ENCODE data around the gene UPF1.
A peak's percentile ranks its signal among the peaks of the same experiment; 100 is the strongest.

The UPF1 gene

DNA sequence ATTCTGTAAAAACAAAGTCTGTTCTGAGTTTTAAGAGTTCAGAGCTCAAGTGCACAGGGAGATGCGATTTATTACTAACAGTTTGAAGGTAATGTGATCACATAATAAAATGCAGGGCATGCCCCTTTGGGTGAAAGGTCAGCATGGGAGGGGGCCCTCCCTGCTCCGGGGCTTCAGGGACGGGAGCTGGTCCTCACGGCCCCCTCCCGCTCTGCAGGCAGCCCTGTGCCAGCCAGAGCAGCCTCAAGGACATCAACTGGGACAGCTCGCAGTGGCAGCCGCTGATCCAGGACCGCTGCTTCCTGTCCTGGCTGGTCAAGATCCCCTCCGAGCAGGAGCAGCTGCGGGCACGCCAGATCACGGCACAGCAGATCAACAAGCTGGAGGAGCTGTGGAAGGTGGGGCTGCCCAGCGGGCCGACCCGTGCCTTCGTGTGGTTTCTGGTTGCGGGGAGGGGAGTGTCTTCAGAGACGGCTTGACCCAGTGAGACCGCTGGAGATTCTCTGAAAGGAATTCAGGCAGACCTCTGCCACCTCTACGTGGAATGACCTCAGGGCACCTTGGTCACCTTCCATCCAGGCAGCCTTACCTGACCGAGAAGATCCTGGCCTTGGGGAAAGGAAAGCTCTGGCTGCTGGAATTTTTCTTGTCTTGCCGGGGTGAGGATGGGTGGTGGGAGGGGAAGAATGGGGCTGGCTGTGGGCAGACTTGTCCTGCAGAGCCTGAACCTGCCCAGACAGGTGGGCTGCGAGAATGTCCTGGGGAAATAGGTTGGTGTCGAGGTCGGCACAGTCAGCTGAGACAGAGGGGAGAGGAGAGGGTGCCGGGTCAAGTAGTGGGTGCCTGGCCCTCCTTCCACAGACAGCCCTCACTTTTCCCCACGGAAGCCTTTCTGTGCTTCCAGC is 19.0 kb downstream of the UPF1 start:
- in situ Hi-C loops (cut with HindIII; ENCODE audit: low pct_ligation_motif_present, low pct_unique_long_range_greater_than_20kb, low sequenced_read_pairs) = no loop called here

GRCh38 chr19:18851673-18852325 is 20.0 kb downstream of the UPF1 start:
- DNase-seq = no peak
- in situ Hi-C loops (cut with HindIII; ENCODE audit: low pct_ligation_motif_present, low pct_unique_long_range_greater_than_20kb, low sequenced_read_pairs) = no loop called here

More for the DNA sequence above, 19.0 kb downstream of the UPF1 start:
- DNase-seq = no peak

GRCh38 chr19:18852648-18853047 is 20.9 kb downstream of the UPF1 start:
- in situ Hi-C loops (cut with HindIII; ENCODE audit: low pct_ligation_motif_present, low pct_unique_long_range_greater_than_20kb, low sequenced_read_pairs) = no loop called here
- no peak for DNase-seq

- in situ Hi-C loops (cut with HindIII; ENCODE audit: low pct_ligation_motif_present, low pct_unique_long_range_greater_than_20kb, low sequenced_read_pairs) = no loop called here
- no peak for DNase-seq
Observed at GRCh38 chr19:18853755-18854427, 22.1 kb downstream of the UPF1 start.

DNA sequence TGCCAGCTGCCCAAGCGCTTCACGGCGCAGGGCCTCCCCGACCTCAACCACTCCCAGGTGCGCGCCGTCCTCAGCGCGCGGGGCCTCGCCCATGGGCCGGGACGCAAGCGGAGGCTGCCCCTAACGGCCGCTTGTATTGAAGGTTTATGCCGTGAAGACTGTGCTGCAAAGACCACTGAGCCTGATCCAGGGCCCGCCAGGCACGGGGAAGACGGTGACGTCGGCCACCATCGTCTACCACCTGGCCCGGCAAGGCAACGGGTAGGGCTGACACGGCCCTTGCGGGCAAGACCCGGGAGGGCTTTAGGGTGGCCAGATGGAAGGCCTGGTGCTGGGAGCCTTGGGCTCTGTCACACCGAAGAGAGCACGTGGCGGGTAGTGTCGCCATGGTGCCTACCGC is 23.2 kb downstream of the UPF1 start:
- no peak for DNase-seq

DNA sequence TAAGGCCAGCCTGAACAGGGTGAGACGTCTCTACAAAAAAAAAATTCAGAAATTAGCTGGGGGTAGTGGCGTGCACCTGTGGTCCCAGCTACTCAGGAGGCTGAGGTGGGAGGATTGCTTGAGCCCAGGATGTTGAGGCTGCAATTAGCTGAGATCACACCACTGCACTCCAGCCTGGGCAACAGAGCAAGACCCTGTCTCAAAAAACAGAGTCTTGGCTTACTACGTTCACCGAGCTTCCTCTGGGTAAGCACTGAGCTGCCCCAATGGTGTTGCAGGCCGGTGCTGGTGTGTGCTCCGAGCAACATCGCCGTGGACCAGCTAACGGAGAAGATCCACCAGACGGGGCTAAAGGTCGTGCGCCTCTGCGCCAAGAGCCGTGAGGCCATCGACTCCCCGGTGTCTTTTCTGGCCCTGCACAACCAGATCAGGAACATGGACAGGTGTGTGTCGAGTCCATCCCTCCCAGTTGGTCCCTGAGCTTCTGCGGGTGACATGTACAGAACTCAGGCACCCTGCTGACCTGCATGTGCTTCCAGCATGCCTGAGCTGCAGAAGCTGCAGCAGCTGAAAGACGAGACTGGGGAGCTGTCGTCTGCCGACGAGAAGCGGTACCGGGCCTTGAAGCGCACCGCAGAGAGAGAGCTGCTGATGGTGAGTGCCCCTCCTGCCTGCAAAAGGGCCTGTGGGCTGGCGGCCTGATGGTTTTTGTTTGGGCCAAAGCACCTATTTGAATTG is 24.1 kb downstream of the UPF1 start:
- DNase-seq = no peak
- in situ Hi-C loops (cut with HindIII; ENCODE audit: low pct_ligation_motif_present, low pct_unique_long_range_greater_than_20kb, low sequenced_read_pairs) = no loop called here

More for the DNA sequence above, 23.2 kb downstream of the UPF1 start:
- in situ Hi-C loops (cut with HindIII; ENCODE audit: low pct_ligation_motif_present, low pct_unique_long_range_greater_than_20kb, low sequenced_read_pairs) = no loop called here

DNA sequence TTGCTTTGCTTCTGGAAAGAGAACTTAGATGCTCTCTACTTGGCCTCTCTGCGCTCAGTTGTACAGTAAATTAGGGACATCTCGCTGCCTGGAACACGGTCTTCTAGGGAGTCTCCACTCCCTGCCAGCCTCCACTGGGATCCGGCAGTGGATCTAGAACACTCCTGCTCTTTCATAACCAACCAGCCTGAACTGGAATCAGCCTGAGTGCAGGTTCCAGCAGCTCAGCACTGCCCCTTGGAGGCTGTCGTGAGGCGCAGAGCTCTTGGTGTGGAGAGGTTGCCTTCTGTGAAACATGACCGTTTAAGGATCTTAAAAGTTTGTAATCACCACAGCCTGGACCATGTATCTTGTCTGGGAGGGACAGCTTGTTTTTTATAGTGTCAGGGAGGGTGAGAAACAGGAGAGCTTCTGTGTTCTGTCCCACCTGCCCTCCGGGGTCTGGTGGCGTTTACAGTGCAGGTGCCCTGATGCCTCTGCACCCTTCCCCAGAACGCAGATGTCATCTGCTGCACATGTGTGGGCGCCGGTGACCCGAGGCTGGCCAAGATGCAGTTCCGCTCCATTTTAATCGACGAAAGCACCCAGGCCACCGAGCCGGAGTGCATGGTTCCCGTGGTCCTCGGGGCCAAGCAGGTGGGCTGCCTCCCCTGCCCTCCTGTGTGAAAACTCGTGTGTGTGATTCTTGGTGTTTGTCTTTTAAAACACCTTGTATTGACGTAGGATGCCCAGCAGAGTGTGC is 24.8 kb downstream of the UPF1 start:
- in situ Hi-C loops (cut with HindIII; ENCODE audit: low pct_ligation_motif_present, low pct_unique_long_range_greater_than_20kb, low sequenced_read_pairs) = no loop called here
- DNase-seq = peak; percentile 11

DNA sequence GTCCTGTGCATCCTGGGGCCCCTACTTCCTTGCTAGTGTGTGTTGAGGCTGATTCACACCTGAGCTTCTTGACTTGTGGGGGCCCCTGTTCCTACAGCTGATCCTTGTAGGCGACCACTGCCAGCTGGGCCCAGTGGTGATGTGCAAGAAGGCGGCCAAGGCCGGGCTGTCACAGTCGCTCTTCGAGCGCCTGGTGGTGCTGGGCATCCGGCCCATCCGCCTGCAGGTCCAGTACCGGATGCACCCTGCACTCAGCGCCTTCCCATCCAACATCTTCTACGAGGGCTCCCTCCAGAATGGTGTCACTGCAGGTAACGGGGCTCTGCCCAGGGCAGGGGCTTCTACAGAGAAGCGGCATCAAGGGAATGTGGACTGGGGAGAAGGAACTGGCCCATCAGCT is 25.5 kb downstream of the UPF1 start:
- in situ Hi-C loops (cut with HindIII; ENCODE audit: low pct_ligation_motif_present, low pct_unique_long_range_greater_than_20kb, low sequenced_read_pairs) = no loop called here
- no peak for DNase-seq

DNA sequence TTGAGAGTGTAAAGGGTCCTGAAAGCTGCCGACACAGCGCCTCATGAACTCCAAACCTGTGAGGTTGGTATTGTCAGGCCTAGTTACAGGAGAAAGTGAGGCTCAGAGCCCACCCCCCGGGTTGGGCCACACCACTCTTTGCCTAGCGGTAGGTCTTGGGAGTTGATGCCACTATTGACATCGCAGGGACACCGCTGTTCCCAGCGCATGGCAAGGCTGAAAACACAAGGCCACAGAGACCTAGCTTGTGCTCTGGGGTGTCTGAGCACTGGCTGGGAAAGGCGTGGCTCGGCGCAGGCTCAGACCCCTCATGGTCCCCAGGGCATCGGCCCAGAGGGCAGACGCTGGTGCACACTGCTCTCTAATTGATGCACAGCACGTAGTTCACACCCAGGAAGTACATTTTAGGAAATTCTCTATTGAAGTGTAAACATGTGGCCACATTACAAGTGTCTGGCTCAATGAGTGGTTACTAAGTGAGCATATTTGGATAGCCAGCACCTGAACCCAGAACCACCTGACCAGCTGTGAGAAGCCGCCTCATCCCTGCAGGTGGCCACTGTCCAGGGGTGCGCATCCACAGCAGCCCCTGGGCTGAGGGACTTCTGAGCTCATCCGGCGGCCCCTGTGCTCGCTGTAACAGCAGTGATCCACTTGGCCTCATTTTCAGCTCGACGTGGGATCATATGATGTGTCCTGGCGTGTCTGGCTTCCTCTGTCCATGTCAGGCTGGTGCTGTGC is 27.3 kb downstream of the UPF1 start:
- DNase-seq = no peak
- in situ Hi-C loops (cut with HindIII; ENCODE audit: low pct_ligation_motif_present, low pct_unique_long_range_greater_than_20kb, low sequenced_read_pairs) = no loop called here

DNA sequence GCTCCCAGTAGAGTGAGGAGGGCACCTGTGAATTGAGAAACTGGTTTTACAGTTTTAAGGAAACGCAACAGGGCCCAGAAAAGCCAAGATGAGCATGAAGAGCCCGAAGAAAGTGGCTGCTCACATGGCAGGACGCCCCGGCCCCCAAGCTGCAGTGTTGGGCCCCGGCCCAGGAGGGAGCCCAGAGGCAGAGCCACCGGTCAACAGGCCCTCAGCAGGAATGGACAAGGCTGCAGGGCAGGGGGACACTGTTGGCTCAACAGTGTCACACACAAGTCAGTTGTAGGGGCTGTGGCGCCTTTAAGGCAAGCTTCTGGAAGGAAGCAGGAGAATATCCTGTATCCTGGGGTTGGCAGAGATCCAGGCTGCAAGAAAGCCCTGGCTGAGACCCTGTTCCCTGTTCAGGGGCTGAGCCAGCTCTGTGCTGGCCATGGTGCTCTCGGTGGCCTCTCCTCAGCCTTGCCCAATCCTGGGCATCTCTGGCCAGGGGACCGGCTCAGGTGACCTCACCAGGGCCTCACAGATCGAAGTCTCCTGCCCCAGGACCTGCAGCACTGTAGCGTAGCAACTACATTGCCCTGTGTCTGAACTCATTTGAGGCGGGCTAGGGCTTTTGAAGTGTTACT is 28.0 kb downstream of the UPF1 start:
- no peak for DNase-seq
- in situ Hi-C loops (cut with HindIII; ENCODE audit: low pct_ligation_motif_present, low pct_unique_long_range_greater_than_20kb, low sequenced_read_pairs) = no loop called here

- in situ Hi-C loops (cut with HindIII; ENCODE audit: low pct_ligation_motif_present, low pct_unique_long_range_greater_than_20kb, low sequenced_read_pairs) = no loop called here
Observed at GRCh38 chr19:18860302-18860700, 28.5 kb downstream of the UPF1 start.

GRCh38 chr19:18860725-18861124 is 29.0 kb downstream of the UPF1 start:
- in situ Hi-C loops (cut with HindIII; ENCODE audit: low pct_ligation_motif_present, low pct_unique_long_range_greater_than_20kb, low sequenced_read_pairs) = no loop called here
- no peak for DNase-seq

More at GRCh38 chr19:18860302-18860700, 28.5 kb downstream of the UPF1 start:
- DNase-seq = no peak

DNA sequence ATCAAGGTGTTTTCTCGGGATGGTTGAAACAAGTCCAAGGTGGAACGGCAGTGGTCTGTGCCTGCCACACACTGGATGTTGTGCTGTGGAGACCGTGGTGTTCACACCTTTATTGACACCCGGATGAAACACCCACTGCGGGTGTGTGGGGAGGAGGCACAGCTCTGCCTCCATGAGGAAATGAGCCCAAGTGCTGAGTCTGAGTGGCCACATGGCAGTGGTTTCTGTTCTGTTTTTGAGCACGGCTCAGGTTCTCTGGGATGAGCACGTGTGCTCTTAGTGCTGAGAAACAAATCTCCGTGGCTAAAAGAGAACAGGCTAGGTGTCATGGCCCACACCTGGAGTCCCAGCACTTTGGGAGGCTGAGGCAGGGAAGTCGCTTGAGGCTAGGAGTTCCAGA is 29.5 kb downstream of the UPF1 start:
- in situ Hi-C loops (cut with HindIII; ENCODE audit: low pct_ligation_motif_present, low pct_unique_long_range_greater_than_20kb, low sequenced_read_pairs) = no loop called here
- no peak for DNase-seq

DNA sequence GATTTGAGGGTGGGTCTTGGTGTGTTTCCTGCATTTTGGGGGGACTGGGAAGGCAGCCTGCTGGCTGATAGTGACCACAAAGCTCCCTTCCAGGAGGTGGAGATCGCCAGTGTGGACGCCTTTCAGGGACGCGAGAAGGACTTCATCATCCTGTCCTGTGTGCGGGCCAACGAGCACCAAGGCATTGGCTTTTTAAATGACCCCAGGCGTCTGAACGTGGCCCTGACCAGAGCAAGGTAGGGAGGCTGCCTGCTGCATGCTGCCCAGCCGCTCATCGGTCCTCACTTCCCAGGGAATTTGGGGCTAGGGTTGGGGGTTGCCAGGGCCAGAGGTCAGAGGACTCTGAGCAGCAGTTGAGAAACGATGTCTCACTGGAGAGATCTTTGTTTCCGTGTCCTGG is 30.2 kb downstream of the UPF1 start:
- DNase-seq = no peak
- in situ Hi-C loops (cut with HindIII; ENCODE audit: low pct_ligation_motif_present, low pct_unique_long_range_greater_than_20kb, low sequenced_read_pairs) = no loop called here

DNA sequence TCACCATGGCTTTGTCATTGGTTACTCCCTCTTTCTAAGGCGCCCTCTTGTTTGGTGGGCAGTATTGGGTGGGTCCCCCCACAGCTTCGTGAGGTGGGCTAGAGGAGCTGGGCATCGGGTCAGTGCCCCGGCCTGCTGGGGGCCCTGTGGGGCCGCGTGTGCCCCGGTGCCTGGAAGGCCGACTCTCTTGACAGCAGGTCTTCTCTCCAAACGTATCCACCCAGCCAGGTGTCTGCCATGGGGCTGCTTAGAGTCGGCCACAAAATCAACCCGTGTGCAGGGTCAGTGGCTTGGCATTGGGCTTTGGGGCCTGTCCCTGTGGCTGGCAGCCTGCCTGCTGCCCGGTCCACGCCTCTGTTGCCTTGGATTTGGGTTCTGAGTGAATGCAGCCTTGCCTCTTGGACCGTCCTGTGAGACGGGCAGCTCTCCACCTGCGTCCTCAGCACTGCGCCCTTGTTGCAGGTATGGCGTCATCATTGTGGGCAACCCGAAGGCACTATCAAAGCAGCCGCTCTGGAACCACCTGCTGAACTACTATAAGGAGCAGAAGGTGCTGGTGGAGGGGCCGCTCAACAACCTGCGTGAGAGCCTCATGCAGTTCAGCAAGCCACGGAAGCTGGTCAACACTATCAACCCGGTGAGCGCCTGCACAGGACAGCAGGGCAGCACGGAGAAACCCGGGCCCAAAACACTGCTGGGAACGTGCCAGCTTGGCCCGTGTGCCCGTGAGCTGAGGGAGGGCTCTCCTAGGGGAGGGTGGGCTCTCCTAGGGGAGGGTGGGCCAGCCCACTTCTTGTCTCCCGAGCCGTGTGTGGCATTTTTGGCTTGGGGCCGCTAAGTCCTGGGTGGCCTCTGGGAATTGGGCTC is 31.4 kb downstream of the UPF1 start:
- in situ Hi-C loops (cut with HindIII; ENCODE audit: low pct_ligation_motif_present, low pct_unique_long_range_greater_than_20kb, low sequenced_read_pairs) = no loop called here
- DNase-seq = no peak

DNA sequence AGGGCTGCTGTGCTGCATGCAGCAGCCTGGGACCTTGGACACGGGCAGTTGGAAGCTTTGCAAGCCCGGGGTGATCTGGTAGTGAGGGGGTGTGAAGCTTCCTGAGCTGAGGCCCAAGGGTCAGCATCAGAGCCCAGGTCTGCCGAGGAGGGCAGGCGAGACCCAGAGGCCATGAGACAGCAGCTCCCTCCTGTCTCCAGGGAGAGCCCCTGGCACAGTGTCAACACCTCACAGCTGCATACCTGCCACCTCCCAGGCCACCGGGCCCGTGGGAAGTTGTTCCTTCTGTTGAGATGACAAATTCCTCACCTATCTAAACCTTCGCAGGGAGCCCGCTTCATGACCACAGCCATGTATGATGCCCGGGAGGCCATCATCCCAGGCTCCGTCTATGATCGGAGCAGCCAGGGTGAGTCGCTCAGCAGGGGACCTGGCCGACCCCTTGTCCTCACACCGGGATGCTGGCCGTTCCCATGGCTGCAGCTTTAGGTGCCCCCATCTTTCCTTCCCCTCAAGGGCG is 32.1 kb downstream of the UPF1 start:
- DNase-seq = no peak
- in situ Hi-C loops (cut with HindIII; ENCODE audit: low pct_ligation_motif_present, low pct_unique_long_range_greater_than_20kb, low sequenced_read_pairs) = no loop called here

Measured in ACHN (cell line).